ENCODE measurements around the gene RASSF4.
"Not testable (repeated sequence)": the region's sequence is repeated elsewhere in the genome, so short reads cannot be mapped to it uniquely, and the experiment has no call there.

Gene RASSF4

GRCh38 chr10:45008524-45009161 is 49.0 kb downstream of the RASSF4 start:
- DNase-seq = peak; percentile 91

GRCh38 chr10:45014557-45014956 is 55.0 kb downstream of the RASSF4 start:
- not testable (repeated sequence) for DNase-seq

- no peak for DNase-seq
Observed at GRCh38 chr10:45015590-45015989, 56.0 kb downstream of the RASSF4 start.

GRCh38 chr10:45023426-45023825 is 63.8 kb downstream of the RASSF4 start:
- no peak for DNase-seq

GRCh38 chr10:45034301-45034700 is 74.7 kb downstream of the RASSF4 start:
- no peak for DNase-seq

GRCh38 chr10:45035673-45036072 is 76.1 kb downstream of the RASSF4 start:
- no peak for DNase-seq

GRCh38 chr10:45040921-45041542 is 81.4 kb downstream of the RASSF4 start:
- DNase-seq = no peak

GRCh38 chr10:45044290-45044689 is 84.7 kb downstream of the RASSF4 start:
- no peak for DNase-seq
